ENCODE results near the gene PRCP. TPM values are rescaled to one million over a fixed set of nuclear protein-coding genes. Genes with fewer than 3 reads are reported as not detected.

PRCP gene
- total and polyA plus RNA-seq, 4 donors, result 25.4 to 126 (median 46.6) TPM

GRCh38 chr11:82902880-82903279 is 2.6 kb upstream of the PRCP start:
- Histone ChIP-seq H3K36me3 (ENCODE audit: control insufficient read depth in 4 of 4, insufficient read depth in 4 of 4, low read length in 4 of 4) (no peaks in the 10 kb centered on the region), H3K4me1 (ENCODE audit: control insufficient read depth in 5 of 5, insufficient read depth in 5 of 5, low read length in 5 of 5) (peaks cover 0 to 24% (median 12%) of the 10 kb centered on the region in 5 donors), H3K9me3 (ENCODE audit: control insufficient read depth in 4 of 4, insufficient read depth in 3 of 4, low read length in 3 of 4) (no peaks in the 10 kb centered on the region), H3K9ac (ENCODE audit: insufficient read depth in 1 of 2, low read length in 2 of 2) (no peak overlapping the region), H3K27ac (ENCODE audit: low read depth in 1 of 2, low read length in 1 of 2) (no peak overlapping the region), H3K4me3 (no peak overlapping the region), H3K27me3 (ENCODE audit: control insufficient read depth in 3 of 3, insufficient read depth in 3 of 3, low read length in 2 of 3) (no peaks in the 10 kb centered on the region)
- no peak for ATAC-seq (ENCODE audit: insufficient read depth, low FRiP score)
- no peak for TF ChIP-seq CTCF (IDR thresholded peaks at IDR 0.05; ENCODE audit: control extremely low read depth, extremely low read depth)
- no peak for DNase-seq
- WGBS, 2 donors, result 77 to 85% methylated on average over 3 of the region's 3 CpGs

GRCh38 chr11:82901922-82902485 is 1.8 kb upstream of the PRCP start:
- DNase-seq (no peak), ATAC-seq (ENCODE audit: insufficient read depth, low FRiP score) (no peak)
- no peaks in the 10 kb centered on the region for H3K9me3 ChIP-seq (ENCODE audit: control insufficient read depth in 4 of 4, insufficient read depth in 3 of 4, low read length in 3 of 4)
- H3K9ac ChIP-seq (ENCODE audit: insufficient read depth in 1 of 2, low read length in 2 of 2), result no peak overlapping the region
- H3K4me3 ChIP-seq, result no peak overlapping the region
- H3K27me3 ChIP-seq (ENCODE audit: control insufficient read depth in 3 of 3, insufficient read depth in 3 of 3, low read length in 2 of 3), result no peaks in the 10 kb centered on the region
- peaks cover 0 to 24% (median 12%) of the 10 kb centered on the region in 5 donors for H3K4me1 ChIP-seq (ENCODE audit: control insufficient read depth in 5 of 5, insufficient read depth in 5 of 5, low read length in 5 of 5)
- H3K36me3 ChIP-seq (ENCODE audit: control insufficient read depth in 4 of 4, insufficient read depth in 4 of 4, low read length in 4 of 4), result no peaks in the 10 kb centered on the region
- TF ChIP-seq CTCF (IDR thresholded peaks at IDR 0.05; ENCODE audit: control extremely low read depth, extremely low read depth), result no peak
- H3K27ac ChIP-seq (ENCODE audit: low read depth in 1 of 2, low read length in 1 of 2), result no peak overlapping the region
- 4% methylated on average over 15 of the region's 15 CpGs for WGBS, 2 donors

- Histone ChIP-seq H3K9me3 (ENCODE audit: control insufficient read depth in 4 of 4, insufficient read depth in 3 of 4, low read length in 3 of 4) (no peaks in the 10 kb centered on the region), H3K36me3 (ENCODE audit: control insufficient read depth in 4 of 4, insufficient read depth in 4 of 4, low read length in 4 of 4) (no peaks in the 10 kb centered on the region), H3K4me3 (peak within 1 kb of the TSS; percentile 55), H3K27me3 (ENCODE audit: control insufficient read depth in 3 of 3, insufficient read depth in 3 of 3, low read length in 2 of 3) (no peaks in the 10 kb centered on the region), H3K27ac (ENCODE audit: low read depth in 1 of 2, low read length in 1 of 2) (peak within 1 kb of the TSS; percentile 64 to 93), H3K4me1 (ENCODE audit: control insufficient read depth in 5 of 5, insufficient read depth in 5 of 5, low read length in 5 of 5) (peaks cover 0 to 24% (median 12%) of the 10 kb centered on the region in 5 donors), H3K9ac (ENCODE audit: insufficient read depth in 1 of 2, low read length in 2 of 2) (peak within 1 kb of the TSS; percentile 30 to 85)
- DNase-seq (peak; percentile 96 to 99 (median 98)), ATAC-seq (ENCODE audit: insufficient read depth, low FRiP score) (peak; percentile 77)
- TF ChIP-seq CTCF (IDR thresholded peaks at IDR 0.05; ENCODE audit: control extremely low read depth, extremely low read depth), result no peak
- 1% methylated on average over 49 of the region's 49 CpGs for whole genome bisulfite sequencing, 2 donors
Observed at GRCh38 chr11:82901165-82901921, 1.1 kb upstream of the PRCP start, which contains the start of gene DDIAS. Gene DDIAS (plus strand): TSS chr11:82901736. CDS start chr11:82914739, 13,003 bp downstream.

Data from lung (tissue), 12 donors.